ENCODE data around the gene UGT1A8.

GRCh38 chr2:233684640-233685039 is 67.2 kb downstream of the UGT1A8 start:
- TF ChIP-seq, protein P1, sequence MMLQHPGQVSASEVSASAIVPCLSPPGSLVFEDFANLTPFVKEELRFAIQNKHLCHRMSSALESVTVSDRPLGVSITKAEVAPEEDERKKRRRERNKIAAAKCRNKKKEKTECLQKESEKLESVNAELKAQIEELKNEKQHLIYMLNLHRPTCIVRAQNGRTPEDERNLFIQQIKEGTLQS (IDR thresholded peaks at IDR 0.05): no peak
- no peak for TF ChIP-seq YY1 (IDR thresholded peaks at IDR 0.05; ENCODE audit: extremely low read depth, insufficient replicate concordance, low read depth, low read length)
